ENCODE results near the gene GRAMD2B. TPM values are rescaled to one million over a fixed set of nuclear protein-coding genes. Genes with fewer than 3 reads are reported as not detected.
"Not testable (repeated sequence)": the region's sequence is repeated elsewhere in the genome, so short reads cannot be mapped to it uniquely, and the experiment has no call there.

GRAMD2B gene
- total RNA-seq, 1 experiment from 2014 or later: 38.3 TPM

GRCh38 chr5:126464016-126464415, 40.8 kb downstream of the GRAMD2B start:
- DNase-seq (ENCODE audit: low read depth): no peak
- in situ Hi-C loops (cut with HindIII; ENCODE audit: low pct_unique_long_range_greater_than_20kb, low sequenced_read_pairs): no loop called here

GRCh38 chr5:126464959-126465358, 41.8 kb downstream of the GRAMD2B start:
- in situ Hi-C loops (cut with HindIII; ENCODE audit: low pct_unique_long_range_greater_than_20kb, low sequenced_read_pairs): no loop called here
- DNase-seq (ENCODE audit: low read depth): no peak

- in situ Hi-C loops (cut with HindIII; ENCODE audit: low pct_unique_long_range_greater_than_20kb, low sequenced_read_pairs): no loop called here
- no peak for DNase-seq (ENCODE audit: low read depth)
These were observed 44.9 kb downstream of the GRAMD2B start for GRCh38 chr5:126468091-126468490.

- DNase-seq (ENCODE audit: low read depth): no peak
- in situ Hi-C loops (cut with HindIII; ENCODE audit: low pct_unique_long_range_greater_than_20kb, low sequenced_read_pairs): no loop called here
These were observed 46.5 kb downstream of the GRAMD2B start for GRCh38 chr5:126469536-126470316.

GRCh38 chr5:126470529-126470928, 47.3 kb downstream of the GRAMD2B start:
- peak; percentile 73 for DNase-seq (ENCODE audit: low read depth)
- in situ Hi-C loops (cut with HindIII; ENCODE audit: low pct_unique_long_range_greater_than_20kb, low sequenced_read_pairs): not testable (repeated sequence)

GRCh38 chr5:126471247-126471646, 48.0 kb downstream of the GRAMD2B start:
- no peak for DNase-seq (ENCODE audit: low read depth)
- in situ Hi-C loops (cut with HindIII; ENCODE audit: low pct_unique_long_range_greater_than_20kb, low sequenced_read_pairs): no loop called here

- peak; percentile 84 for DNase-seq (ENCODE audit: low read depth)
- in situ Hi-C loops (cut with HindIII; ENCODE audit: low pct_unique_long_range_greater_than_20kb, low sequenced_read_pairs): no loop called here
These were observed 48.8 kb downstream of the GRAMD2B start for GRCh38 chr5:126471875-126472537.

GRCh38 chr5:126472538-126472889, 49.3 kb downstream of the GRAMD2B start:
- DNase-seq (ENCODE audit: low read depth): no peak
- in situ Hi-C loops (cut with HindIII; ENCODE audit: low pct_unique_long_range_greater_than_20kb, low sequenced_read_pairs): no loop called here

GRCh38 chr5:126477294-126478117, 54.3 kb downstream of the GRAMD2B start:
- DNase-seq (ENCODE audit: low read depth): no peak
- in situ Hi-C loops (cut with HindIII; ENCODE audit: low pct_unique_long_range_greater_than_20kb, low sequenced_read_pairs): no loop called here

- DNase-seq (ENCODE audit: low read depth): no peak
- in situ Hi-C loops (cut with HindIII; ENCODE audit: low pct_unique_long_range_greater_than_20kb, low sequenced_read_pairs): no loop called here
These were observed 56.6 kb downstream of the GRAMD2B start for GRCh38 chr5:126479810-126480209.

GRCh38 chr5:126480824-126481223, 57.6 kb downstream of the GRAMD2B start:
- no peak for DNase-seq (ENCODE audit: low read depth)
- in situ Hi-C loops (cut with HindIII; ENCODE audit: low pct_unique_long_range_greater_than_20kb, low sequenced_read_pairs): no loop called here

GRCh38 chr5:126481243-126481642, 58.0 kb downstream of the GRAMD2B start:
- in situ Hi-C loops (cut with HindIII; ENCODE audit: low pct_unique_long_range_greater_than_20kb, low sequenced_read_pairs): no loop called here

GRCh38 chr5:126482591-126482990, 59.4 kb downstream of the GRAMD2B start:
- no peak for DNase-seq (ENCODE audit: low read depth)
- in situ Hi-C loops (cut with HindIII; ENCODE audit: low pct_unique_long_range_greater_than_20kb, low sequenced_read_pairs): no loop called here

More at GRCh38 chr5:126481243-126481642, 58.0 kb downstream of the GRAMD2B start:
- peak; percentile 29 for DNase-seq (ENCODE audit: low read depth)

GRCh38 chr5:126483156-126483555, 59.9 kb downstream of the GRAMD2B start:
- in situ Hi-C loops (cut with HindIII; ENCODE audit: low pct_unique_long_range_greater_than_20kb, low sequenced_read_pairs): no loop called here
- DNase-seq (ENCODE audit: low read depth): peak; percentile 18

- no peak for DNase-seq (ENCODE audit: low read depth)
- in situ Hi-C loops (cut with HindIII; ENCODE audit: low pct_unique_long_range_greater_than_20kb, low sequenced_read_pairs): no loop called here
These were observed 61.0 kb downstream of the GRAMD2B start for GRCh38 chr5:126484253-126484652.

GRCh38 chr5:126486332-126486731, 63.1 kb downstream of the GRAMD2B start:
- DNase-seq (ENCODE audit: low read depth): no peak
- in situ Hi-C loops (cut with HindIII; ENCODE audit: low pct_unique_long_range_greater_than_20kb, low sequenced_read_pairs): no loop called here

GRCh38 chr5:126487596-126487995, 64.4 kb downstream of the GRAMD2B start:
- in situ Hi-C loops (cut with HindIII; ENCODE audit: low pct_unique_long_range_greater_than_20kb, low sequenced_read_pairs): no loop called here
- DNase-seq (ENCODE audit: low read depth): no peak

- in situ Hi-C loops (cut with HindIII; ENCODE audit: low pct_unique_long_range_greater_than_20kb, low sequenced_read_pairs): no loop called here
- DNase-seq (ENCODE audit: low read depth): no peak
These were observed 65.3 kb downstream of the GRAMD2B start for GRCh38 chr5:126488443-126489065.
